Measurements from ENCODE around the gene NSMF.

The NSMF gene

GRCh38 chr9:137408651-137409405, 50.3 kb downstream of the NSMF start:
- no peak for DNase-seq

DNA sequence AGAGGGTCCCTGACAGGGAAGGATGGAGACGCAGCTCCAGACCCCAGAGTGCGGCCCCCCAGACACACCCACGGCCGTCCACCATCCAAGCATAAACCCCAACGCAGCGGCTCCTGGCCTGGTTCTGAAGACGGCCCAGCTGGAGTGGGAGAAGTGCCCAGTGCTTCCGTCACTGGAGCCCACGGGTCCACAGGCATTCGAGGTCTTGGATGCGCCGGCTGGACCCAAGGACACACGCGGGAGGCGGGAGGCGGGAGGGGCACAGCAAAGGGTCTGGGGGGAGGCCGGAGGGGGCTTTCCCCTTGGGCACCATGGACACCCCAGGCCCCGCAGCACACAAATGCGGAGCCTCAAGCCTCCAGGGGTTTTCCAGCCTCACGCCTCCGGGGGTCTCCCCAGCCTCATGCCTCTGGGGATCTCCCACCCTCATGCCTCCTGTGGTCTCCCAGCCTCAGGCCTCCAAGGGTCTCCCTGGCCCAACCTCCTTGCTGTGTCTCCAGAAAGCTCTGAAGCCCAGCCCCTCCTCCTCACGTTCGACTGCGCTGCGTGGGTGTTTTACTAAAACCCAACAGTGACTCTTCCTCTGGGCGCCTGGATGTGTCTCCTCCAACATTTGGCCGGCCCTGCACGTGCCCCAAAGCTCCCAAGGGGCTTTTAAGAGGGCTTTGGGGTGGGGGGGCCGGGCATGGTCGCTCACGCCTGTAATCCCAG, 51.4 kb downstream of the NSMF start:
- no peak for DNase-seq

GRCh38 chr9:137406876-137407589, 52.1 kb downstream of the NSMF start:
- DNase-seq: no peak

DNA sequence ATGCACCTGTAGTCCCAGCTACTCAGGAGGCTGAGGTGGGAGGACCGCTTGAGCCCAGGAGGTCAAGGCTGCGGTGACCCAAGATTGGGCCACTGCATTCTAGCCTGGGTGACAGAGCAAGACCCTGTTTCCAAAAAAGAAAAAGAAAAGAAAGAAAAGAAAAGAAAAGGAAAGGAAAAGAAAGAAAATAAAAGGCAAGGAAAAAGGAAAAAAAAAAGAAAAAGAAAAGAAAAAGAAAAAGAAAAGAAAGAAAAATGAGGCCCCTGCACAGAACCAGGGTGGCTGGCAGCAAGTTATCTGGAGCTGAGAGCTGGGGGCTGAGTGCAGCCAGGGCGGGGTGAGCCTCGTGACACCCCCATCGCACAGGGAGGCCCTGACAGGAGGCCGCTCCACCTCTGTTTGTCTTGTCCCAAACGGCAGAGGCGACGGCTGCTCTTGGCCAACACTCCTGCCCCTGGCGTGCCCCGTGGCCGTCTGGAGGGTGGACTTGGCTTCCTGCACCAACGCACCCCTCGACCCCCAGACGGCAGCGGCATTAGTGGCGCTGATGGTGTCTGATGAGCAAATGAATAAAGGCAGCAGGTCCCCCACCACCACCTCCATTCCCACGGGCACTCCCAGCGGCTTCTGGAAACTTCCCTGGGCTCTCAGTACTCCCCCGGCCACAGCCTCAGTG, 52.9 kb downstream of the NSMF start:
- DNase-seq: no peak

DNA sequence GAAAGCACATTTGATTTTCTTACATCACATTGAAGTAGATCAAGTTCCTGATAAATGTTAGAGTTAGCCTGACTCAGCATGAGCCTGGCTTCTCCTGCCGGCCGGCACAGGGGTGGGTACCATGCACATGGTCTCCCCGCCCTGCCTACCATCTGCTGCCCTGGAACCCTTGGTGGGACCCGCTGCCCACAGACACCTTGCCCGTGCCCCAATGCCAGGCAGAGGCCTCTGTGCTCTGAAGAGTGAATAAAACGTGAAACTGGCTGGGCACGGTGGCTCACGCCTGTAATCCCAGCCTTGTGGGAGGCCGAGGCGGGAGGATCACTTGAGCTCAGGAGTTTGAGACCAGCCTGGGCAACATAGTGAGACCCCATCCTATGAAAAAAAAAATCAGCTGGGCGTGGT, 53.5 kb downstream of the NSMF start:
- DNase-seq: no peak

DNA sequence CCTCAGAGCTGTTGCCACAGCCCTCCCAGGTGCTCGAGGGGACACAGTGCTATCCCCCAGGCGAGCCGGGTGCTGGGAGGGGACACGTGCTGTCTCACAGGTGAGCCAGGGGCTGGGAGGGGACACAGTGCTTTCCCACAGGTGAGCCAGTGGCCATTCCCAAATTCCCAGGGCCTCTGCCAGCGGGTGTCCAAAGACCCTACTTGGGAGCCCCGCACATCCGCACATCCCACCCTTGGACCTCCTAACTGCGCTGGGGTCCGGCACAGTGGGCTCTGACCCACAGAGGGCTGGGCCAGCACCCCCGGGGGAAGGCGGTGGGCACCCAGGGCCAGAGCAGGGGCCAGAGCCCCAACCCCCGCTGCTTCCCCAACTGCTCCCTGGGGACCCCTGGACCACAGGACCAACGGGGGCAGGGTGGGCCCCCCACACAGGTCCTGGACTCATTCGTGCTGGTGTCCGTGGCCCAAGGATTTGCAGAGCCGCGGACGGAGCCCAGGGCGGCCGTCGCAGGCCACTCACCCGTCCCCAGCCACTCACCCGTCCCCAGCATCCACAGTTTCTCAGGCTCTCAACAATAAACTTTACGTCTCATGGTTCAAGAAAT, 54.1 kb downstream of the NSMF start:
- DNase-seq: no peak

GRCh38 chr9:137403269-137403668, 55.9 kb downstream of the NSMF start:
- no peak for DNase-seq

DNA sequence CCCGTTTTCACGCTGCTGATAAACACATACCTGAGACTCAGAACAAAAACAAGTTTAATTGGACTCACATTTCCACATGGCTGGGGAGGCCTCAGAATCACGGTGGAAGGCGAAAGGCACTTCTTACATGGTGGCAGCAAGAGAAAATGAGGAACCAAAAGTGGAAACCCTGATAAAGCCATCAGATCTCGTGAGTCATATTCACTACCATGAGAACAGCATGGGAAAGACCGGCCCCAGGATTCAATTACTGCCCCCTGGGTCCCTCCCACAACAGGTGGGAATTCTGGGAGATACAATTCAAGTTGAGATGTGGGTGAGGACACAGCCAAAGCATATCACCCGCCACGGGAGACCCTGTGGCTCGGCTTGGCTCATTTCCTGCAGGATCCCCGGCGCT, 56.4 kb downstream of the NSMF start:
- no peak for DNase-seq

DNA sequence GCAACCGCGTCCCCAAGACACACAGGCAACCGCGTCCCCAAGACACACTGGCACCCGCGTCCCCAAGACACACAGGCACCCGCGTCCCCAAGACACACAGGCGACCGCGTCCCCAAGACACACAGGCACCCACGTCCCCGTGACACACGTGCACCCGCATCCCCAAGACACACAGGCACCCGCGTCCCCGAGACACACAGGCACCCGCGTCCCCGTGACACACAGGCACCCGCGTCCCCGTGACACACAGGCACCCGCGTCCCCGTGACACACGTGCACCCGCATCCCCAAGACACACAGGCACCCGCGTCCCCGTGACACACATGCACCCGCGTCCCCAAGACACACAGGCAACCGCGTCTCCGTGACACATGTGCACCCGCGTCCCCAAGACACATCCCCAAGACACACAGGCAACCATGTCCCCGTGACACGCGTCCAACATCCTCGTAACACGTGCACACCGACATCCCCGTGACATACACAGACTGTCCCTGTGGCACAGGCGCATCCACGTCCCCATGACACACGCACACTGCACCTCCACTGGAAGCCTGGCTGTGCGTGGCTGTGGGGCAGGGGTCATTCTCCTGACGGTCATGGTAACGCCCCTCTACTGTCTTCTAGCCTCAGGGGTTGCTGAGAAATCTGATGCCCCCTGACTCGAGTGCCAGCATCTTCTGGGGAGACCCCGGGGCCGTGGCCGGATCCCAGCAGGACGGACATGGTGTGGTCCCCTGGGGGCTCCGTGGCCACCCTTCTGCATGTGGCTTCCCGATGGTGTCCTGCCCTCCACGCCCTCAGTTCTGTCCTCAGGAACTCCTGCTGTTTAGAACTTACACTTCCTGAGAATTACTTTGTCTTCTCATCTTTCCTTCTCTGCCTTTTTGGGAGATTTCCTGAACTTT, 60.3 kb downstream of the NSMF start:
- DNase-seq: no peak

- DNase-seq: no peak
Measured at GRCh38 chr9:137397675-137398423, 61.3 kb downstream of the NSMF start.

Measured in NCI-H226 (cell line).